Endometrial microvascular endothelial cells (primary cell): Measurements from ENCODE around the gene ATF5. TPM values are rescaled to one million over a fixed set of nuclear protein-coding genes. Genes with fewer than 3 reads are reported as not detected.
"Not testable (repeated sequence)": the region's sequence is repeated elsewhere in the genome, so short reads cannot be mapped to it uniquely, and the experiment has no call there.

Experiments used
- in situ Hi-C: cut with HindIII; loops from 2 replicates; pipeline ENCODE4 v1.10.0; 2017; ENCODE audit warnings: low sequenced_read_pairs, low pct_unique_long_range_greater_than_20kb; ENCODE audit errors: inconsistent ontology term
- total RNA-seq: library from RNA; depleted of rRNA; stranded (reverse); fragments of >200 nt; gene quantifications from one replicate; pipeline ENCODE4 v1.2.3, GENCODE V29; 2015; ENCODE audit errors: inconsistent ontology term

Gene ATF5
- total RNA-seq, 1 donor from 2014 or later: 26.7 TPM

DNA sequence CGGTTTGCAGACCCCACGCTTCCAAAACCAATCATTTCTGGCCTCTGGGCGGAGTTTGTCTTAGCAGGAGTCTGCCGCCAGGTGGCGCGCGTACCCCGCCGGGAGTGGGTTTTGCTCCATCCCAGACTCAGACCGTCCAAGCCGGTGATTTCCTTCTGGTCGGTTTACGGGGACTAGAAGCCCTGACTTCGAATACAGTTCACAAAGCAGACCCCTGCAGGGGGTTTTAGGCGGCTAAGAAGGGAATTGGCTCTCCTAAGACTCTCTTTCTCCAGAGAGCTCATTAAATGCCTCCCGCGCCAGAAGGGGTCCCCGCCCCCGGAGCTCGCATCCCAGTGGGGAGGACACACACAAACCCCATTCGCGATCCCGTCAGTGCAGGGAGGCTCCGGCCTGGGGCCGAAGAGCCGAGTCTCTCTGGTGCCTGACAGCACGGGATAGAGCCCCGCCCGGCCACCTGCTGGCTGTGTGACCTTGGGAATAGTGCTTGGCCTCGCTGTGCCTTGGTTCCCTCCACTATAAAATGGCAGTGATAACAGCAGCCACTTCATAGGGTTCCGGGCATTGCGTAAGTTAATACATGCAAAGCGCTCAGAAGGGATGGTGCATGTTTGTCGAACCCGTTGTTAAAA, 8.9 kb downstream of the ATF5 start:
- in situ Hi-C loops: no loop called here

DNA sequence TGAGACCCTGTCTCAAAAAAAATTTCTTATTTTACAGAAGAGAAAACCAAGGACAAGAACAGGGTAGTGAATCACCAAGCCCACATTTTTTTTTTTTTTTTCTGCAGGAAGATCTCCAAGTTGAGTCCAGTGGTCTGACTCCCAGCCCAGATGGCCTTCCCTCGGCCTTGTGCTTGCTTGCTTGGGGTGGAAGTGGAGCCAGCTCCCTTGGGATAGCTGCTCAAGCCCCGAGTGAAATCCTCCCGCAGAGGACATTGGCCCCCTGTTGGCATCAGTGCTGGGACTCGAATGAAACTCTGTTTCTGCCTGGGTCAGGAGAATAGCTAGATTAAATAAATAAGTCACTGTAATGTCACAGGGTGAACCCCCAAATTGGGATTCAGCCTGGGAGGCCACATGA, 9.7 kb downstream of the ATF5 start:
- in situ Hi-C loops: no loop called here

DNA sequence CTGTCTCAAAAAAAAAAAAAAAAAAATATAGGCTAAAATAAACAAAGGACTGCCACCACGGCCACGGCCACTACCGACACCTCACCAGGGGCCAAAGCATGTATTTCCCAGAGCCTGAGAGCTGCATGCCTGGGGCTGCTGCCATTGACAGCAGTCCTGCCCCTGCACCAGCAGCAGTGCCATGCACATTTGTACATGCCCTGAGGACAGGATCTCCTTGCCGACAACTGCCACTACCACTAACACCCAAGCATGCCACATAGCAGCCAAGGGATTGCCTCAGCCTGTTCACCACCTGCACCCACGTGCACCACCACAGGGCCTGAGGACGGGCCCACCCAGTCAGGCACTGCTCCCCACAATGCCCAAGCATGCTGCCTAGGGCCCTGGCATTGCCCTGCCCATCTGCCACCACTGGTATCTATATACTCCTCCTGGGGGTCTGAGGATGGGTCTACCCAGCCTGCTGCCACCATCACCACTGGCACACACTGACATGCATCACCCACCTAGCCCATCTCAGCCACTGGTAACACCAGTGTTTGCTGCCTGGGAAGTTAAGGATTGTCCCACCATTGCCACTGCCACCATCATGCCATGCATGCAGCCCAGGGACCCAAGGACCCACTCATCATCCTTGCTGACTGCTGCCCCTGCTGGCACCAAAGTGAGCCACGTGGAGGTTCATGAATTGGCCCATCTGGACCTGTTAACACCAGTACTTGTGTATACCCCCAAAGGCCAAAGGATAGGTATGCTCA, 10.9 kb downstream of the ATF5 start:
- in situ Hi-C loops: no loop called here

DNA sequence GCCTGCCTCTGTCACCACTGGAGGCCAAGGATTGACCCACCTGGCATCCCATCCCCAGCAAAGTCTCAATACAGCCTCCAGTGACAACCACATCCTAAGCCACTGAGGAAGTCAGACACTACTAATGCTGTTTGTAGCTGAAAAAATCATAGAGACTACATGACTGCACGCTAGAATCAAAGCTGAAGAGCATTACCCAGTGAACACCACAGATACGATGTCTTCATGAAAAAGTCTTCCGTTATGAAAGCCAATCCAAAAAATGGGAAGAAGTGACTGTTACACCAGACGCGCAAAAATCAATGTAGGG, 11.4 kb downstream of the ATF5 start:
- in situ Hi-C loops: no loop called here

DNA sequence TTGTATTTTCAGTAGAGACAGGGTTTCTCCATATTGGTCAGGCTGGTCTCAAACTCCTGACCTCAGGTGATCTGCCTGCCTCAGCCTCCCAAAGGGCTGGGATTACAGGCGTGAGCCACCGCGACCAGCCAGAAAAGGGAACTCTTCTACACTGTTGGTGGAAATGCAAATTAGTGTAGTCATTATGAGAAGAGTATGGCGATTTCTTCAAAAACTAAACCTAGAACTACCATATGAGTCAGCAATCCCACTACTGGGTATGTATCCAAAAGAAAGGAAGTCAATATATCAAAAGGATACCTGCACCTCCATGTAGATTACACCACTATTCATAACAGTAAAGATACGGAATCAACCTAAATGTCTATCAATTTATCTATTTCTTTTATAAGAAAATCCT, 15.6 kb downstream of the ATF5 start:
- in situ Hi-C loops: not testable (repeated sequence)

DNA sequence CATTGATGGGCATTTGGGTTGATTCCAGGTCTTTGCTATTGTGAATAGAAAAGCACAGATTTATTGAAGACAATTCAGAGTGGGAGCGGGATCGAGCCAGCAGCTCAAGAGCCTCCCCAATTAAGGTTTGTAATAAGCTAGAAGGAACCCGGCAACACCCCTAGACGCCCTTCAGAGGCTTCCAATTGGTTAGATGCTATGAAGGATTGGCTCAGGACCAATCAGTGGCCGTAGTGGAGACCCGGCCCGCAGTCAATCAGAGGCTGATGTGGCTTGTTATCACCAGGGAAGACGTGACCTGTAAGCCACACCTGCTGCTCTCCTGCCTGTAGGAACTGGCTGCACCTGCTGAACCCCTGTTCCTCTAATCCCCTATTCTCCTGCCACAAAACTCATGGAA, 17.4 kb downstream of the ATF5 start:
- in situ Hi-C loops: no loop called here

DNA sequence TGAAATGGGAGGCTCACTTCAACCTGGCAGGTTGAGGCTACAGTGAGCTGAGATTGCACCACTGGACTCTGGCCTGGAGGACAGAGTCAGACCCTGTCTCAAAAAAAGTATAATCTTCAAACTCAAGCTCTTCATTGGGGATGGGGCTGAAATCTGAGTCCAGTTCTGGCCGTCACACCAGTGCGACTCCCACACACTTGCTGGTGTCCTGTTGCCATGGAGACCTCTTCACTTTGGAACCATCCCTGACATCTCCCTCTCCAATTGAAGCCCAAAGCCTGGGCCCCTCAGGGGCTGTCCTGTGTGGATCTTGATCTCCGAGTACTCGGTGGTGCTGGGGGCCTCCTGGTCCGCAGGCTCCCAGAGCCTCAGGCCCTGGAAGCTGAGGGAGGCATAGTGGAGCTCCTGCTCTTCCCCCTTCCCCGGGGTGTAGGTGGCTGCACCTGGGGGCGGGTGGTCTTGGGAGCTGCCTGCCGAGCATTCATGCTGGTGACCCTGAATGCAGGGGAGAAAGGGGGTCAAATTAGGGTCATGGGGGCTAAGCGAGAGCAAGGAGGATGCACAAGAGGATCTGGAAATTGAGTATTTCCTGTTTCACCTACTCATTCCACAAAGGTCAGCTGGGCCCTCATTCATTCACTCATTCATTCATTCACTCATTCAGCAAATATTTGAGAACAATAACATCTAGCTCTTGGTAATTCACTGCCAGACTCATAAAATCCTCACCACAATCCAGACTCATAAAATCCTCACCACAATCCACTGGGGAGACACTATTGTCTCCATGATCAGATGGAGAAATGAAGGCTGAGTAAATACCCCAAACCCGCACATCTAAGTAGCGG, 21.0 kb downstream of the ATF5 start:
- in situ Hi-C loops: no loop called here

DNA sequence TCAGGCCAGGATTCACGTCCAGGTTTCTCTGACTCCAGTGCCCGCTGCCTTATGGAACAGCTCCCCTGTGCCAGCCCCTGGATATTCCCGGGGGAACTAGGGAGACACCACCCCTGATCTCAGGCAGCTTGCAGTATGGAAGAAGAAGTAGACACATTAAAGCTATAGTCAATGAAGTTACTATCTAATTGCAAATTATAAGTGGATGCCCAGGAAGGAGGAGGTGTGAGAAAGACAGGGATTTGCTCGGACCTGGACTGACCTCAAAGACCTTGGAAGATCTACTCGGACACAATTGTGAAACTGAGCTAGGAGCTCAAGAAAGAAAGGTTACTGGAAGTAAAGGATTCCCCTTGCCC, 21.6 kb downstream of the ATF5 start:
- in situ Hi-C loops: no loop called here

DNA sequence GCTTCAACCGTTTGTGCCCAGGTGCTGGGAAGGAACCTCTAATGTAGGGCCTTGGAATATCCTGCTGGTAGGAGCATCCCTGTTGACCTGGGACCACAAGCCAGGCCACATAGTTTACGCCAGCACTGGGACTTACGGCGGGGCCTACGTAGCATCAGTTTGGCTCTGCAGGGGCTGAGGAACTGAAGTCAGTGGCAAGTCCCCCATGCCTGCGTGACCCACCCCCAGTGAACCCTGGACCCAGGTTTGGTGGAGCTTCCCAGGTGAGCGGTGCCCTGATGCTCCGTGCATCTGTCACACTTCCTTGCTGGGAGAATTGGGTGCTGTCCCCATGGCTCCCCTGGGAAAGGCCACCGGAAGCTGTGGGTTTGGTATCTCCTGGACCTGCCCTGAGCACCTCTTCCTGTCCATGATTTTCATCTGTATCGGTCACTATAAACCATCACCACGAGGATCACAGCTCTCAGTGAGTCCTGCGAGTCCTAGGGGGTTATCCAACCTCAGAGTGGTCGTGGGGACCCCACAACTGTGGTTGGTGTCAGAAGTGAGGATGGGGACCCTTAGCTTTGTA, 22.0 kb downstream of the ATF5 start:
- in situ Hi-C loops: no loop called here

DNA sequence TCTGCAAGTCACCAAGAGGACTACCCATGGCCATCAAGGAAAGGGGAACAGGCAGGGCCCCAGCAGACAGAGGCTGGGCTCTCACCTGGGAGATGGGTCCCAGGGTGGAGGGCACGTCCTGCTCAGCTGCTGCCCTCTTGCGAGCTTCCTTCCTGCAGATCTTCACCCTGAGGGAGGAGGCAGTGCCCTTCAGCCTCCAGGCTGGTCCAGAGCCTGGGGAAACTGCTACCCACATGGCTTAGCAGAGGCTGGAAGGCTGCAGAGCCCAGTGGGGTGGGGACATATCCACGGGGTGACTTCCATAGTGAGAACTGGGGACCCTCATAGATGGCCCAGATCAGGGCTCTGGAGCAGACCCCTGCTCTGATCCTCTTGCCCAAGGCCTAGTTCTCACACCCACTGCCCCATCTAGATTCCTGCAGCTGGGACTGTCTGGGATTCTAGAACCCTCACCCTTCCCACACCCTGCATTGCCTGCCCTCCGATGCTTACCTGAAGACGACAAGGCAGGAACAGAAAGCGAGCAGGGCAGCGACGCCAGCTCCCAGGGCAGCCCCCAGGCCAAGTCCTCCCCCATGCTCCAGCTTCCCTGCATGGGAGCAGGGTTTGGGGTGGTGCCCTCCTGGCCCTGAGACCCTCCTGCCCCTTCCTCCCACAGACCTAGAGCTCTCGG, 22.9 kb downstream of the ATF5 start:
- in situ Hi-C loops: no loop called here

DNA sequence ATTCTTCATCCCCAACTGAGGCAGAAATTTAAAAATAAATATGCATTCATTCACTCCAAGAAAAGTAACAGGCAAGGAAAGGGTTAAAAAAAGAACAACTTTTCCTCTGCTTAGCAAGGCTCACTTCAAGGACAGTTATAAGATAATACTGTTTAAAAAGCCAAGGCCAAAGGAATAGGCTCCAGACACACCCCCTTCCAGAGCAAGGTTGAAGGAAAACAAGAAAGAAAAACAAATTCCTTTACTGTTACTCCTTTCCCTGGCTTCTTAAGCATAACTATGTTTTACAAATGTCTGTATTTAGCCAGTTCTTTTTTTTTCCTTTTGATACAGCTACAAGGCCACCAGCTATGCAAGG, 23.5 kb downstream of the ATF5 start:
- in situ Hi-C loops: no loop called here

DNA sequence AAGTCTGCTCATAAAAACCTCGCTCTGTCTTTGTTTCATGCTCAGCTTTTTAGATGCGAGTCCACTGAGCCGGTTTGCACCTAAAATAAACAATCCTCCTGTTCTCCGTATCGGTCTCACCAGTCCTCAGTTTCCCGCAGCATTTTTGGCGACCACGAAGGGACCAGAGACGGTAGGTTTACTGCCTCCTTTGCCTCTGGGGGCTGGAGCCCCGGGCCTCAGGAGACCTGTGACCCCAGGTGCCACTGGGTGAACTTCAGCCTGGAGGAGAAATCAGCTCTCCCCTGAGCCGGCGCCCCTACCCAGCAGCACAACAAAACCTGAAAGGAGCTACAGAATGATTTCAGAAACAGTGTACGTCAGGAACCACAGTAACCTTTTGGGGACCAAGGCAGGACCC, 23.9 kb downstream of the ATF5 start:
- in situ Hi-C loops: no loop called here

DNA sequence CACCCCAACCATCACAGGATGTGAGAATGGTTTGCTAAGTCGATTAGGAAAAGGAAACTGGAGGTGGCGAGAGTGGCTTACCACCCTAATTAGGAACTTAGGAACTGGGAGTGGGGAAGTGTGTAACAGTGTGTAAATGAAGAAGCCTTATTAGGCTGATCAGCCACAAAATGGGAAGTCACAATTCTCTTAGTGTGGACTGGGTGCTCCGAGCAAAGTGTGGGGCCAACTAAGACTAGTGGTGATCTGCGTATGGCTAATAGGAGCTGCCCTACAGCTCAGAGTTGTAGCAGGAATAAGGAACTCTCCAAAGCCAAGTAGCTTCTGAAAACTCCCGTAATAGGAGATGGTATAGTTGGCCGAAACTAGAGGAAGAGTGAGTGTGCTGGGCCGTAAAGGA, 24.4 kb downstream of the ATF5 start:
- in situ Hi-C loops: no loop called here

DNA sequence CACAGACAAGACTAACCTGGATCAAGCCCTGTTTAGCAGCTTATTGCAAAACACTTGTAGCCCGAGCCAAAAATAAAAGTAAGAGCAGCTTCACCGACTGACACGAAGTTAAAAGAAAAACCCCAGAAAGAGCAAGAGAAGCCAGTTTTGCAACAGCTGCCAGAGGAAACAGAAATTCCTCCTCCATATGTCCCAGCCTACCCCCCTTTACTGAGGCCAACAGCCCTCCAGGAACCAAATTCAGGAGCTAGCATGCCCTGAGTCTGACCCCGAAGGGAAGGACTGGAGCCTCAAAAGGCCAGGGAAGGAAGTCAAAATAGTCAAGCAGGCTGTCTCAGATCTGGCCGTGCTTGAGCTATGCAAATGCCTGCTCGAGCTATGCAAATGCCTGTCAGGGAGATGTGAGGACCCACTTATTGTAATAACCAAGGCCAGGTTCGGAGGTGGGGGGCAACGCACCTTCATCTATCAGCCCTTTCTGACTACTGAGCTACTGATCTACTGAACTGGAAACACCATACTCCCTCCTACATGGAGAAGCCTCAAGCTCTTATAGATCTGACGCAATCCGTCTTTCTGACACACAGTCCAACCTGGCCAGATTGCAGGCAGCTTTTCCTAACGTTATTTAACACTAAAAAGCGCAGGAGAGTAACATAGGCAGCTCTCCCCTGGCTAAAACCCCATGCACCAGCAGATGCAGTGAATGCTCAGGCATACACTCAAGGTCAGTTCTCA, 25.3 kb downstream of the ATF5 start:
- in situ Hi-C loops: no loop called here

DNA sequence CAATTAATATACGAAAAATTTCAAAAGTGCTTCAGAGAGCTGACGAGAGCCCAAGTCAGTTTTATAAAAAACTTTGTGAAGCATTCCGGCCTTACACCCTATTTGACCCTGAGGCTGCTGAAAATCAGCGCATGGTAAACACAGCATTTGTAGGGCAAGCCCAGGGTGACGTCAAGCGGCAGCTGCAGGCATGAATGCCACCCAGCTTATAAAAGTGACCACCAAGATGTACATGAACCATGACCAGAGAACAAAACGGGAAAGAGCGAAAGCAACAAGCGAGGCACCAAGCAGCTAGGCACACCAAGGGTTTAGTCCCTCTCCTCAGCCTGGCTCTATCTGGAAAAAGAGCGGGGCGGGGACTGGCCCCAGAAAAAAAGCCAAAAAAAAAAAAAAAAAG, 25.9 kb downstream of the ATF5 start:
- in situ Hi-C loops: no loop called here

DNA sequence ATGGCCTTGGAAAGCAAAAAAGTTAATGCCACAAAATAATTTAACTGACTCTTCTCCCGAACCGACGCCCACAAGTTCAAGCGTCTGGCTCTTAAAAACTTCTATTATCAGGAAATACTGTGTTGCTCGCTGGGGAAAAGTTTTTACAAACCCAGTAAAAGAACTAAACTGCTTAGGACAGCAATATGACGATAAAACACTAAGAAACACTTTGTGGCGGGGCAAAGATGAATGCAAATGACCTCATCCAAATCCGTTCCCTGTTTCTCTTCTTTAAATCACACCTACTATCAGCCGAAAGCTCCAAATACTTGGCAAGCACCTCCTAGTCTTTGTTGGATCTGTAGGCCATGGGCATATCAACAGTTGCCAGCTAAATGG, 27.1 kb downstream of the ATF5 start:
- in situ Hi-C loops: no loop called here

DNA sequence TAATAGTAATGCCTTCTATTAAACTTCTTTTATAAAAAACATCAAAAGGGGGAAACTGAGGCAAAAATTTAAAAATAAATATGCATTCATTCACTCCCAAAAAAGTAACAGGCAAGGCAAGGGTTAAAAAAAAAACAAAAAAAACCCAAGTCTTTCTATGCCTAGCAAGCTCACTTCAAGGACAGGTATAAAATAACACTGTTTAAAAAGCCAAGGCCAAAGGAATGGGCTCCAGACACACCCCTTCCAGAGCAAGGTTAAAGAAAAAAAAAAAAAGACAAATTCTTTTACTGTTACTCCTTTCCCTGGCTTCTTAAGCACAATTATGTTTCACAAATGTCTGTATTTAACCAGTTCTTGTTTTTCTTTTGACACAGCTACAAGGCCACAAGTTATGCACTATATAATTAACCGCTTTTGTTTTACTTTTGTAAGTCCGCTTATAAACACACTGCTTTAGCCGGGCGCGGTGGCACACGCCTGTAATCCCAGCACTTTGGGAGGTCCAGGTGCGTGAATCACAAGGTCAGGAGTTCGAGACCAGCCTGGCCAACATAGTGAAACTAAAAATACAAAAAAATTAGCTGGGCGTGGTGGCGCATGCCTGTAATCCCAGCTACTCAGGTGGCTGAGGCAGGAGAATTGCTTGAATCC, 28.4 kb downstream of the ATF5 start:
- in situ Hi-C loops: no loop called here

DNA sequence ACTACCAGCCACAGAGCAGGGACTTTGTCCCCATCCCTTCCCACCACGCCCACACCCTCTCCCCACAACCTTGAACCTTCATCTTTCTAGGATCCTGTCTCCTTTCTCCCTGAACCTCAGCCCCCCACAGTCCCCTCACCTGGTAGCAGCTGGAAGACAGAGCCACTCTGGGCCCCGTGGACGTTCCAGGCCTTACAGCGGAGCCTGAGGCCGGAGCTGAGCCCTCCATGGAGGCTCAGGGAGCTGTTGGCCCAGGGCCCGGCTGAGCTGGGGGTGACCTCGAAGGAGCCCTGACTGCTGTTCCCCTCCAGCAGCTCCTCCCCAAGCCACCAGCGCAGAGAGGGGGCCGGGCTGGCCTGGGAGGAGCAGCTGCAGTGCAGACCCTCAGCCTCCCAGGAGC, 29.1 kb downstream of the ATF5 start:
- in situ Hi-C loops: not testable (repeated sequence)
